Activated CD4-positive, alpha-beta T cell treated with anti-CD3 and anti-CD28 coated beads for 4 hours (primary cell): ENCODE measurements around the gene SMARCC1.
"Not testable (repeated sequence)": the region's sequence is repeated elsewhere in the genome, so short reads cannot be mapped to it uniquely, and the experiment has no call there.

Source experiments
- DNase-seq, 2 donors: peaks; one replicate each; pipeline ENCODE4 v3.0.0-alpha.2; 2020

SMARCC1 gene

GRCh38 chr3:47766186-47766585, 15.5 kb downstream of the SMARCC1 start:
- DNase-seq: no peak

GRCh38 chr3:47762233-47762632, 19.5 kb downstream of the SMARCC1 start:
- DNase-seq: no peak

- DNase-seq: no peak
These were observed 20.6 kb downstream of the SMARCC1 start for GRCh38 chr3:47761046-47761445.

GRCh38 chr3:47760207-47760606, 21.5 kb downstream of the SMARCC1 start:
- not testable (repeated sequence) for DNase-seq

- DNase-seq: no peak
These were observed 23.2 kb downstream of the SMARCC1 start for GRCh38 chr3:47758261-47759025.

GRCh38 chr3:47752716-47753115, 29.0 kb downstream of the SMARCC1 start:
- DNase-seq: no peak

GRCh38 chr3:47750811-47751354, 30.8 kb downstream of the SMARCC1 start:
- not testable (repeated sequence) for DNase-seq

- no peak for DNase-seq
These were observed 34.1 kb downstream of the SMARCC1 start for GRCh38 chr3:47747558-47747957.

GRCh38 chr3:47746264-47746663, 35.4 kb downstream of the SMARCC1 start:
- DNase-seq: no peak

- no peak for DNase-seq
These were observed 37.8 kb downstream of the SMARCC1 start for GRCh38 chr3:47743855-47744254.

GRCh38 chr3:47743352-47743751, 38.3 kb downstream of the SMARCC1 start:
- DNase-seq: not testable (repeated sequence)

- no peak for DNase-seq
These were observed 39.8 kb downstream of the SMARCC1 start for GRCh38 chr3:47741925-47742324.

GRCh38 chr3:47732143-47732542, 49.5 kb downstream of the SMARCC1 start:
- DNase-seq: no peak

- no peak for DNase-seq
These were observed 50.6 kb downstream of the SMARCC1 start for GRCh38 chr3:47731061-47731460.

- no peak for DNase-seq
These were observed 58.8 kb downstream of the SMARCC1 start for GRCh38 chr3:47722859-47723258.

GRCh38 chr3:47717448-47717847, 64.2 kb downstream of the SMARCC1 start:
- DNase-seq: not testable (repeated sequence)

- no peak for DNase-seq
These were observed 65.0 kb downstream of the SMARCC1 start for GRCh38 chr3:47716656-47717055.

- DNase-seq: no peak
These were observed 65.8 kb downstream of the SMARCC1 start for GRCh38 chr3:47715928-47716327.

- DNase-seq: no peak
These were observed 67.1 kb downstream of the SMARCC1 start for GRCh38 chr3:47714606-47715005.

GRCh38 chr3:47713655-47714054, 68.0 kb downstream of the SMARCC1 start:
- no peak for DNase-seq

GRCh38 chr3:47712398-47712797, 69.3 kb downstream of the SMARCC1 start:
- no peak for DNase-seq

GRCh38 chr3:47711596-47711995, 70.1 kb downstream of the SMARCC1 start:
- no peak for DNase-seq

GRCh38 chr3:47705391-47705790, 76.3 kb downstream of the SMARCC1 start:
- DNase-seq: no peak

GRCh38 chr3:47704237-47704612, 77.5 kb downstream of the SMARCC1 start:
- no peak for DNase-seq

GRCh38 chr3:47701388-47701787, 80.3 kb downstream of the SMARCC1 start:
- DNase-seq: no peak
